PC-3 (cell line): ENCODE results near the gene KRT8. TPM values are rescaled to one million over a fixed set of nuclear protein-coding genes. Genes with fewer than 3 reads are reported as not detected.
A peak's percentile ranks its signal among the peaks of the same experiment; 100 is the strongest.

Experiments
- ATAC-seq: fragments of 200-7000 bp; cut with Tn5 transposase; 2 replicates; pipeline ENCODE4 v1.9.1; 2020; ENCODE audit warnings: mild to moderate bottlenecking, moderate library complexity
- BruUV-seq: library from RNA; stranded (reverse); fragments of 400-500 nt; replicated peaks from 2 replicates; lab custom pipeline; 2021; lab: Mats Ljungman, UMichigan
- CTCF ChIA-PET: fragments of 300-600 bp; sonication (Branson Sonifier 250); formaldehyde crosslinking; loops from one replicate; lab custom pipeline; 2022; ENCODE audit warnings: antibody characterized with exemption; lab: Charles Lee
- POLR2A ChIA-PET: fragments of 300-600 bp; sonication (Branson Sonifier 250); formaldehyde crosslinking; loops from one replicate; lab custom pipeline; 2022; ENCODE audit warnings: antibody characterized with exemption; ENCODE audit not compliant: unreplicated experiment; lab: Charles Lee
- DNase-seq: peaks from one replicate; pipeline ENCODE4 v3.0.0-alpha.2; 2015
- H2AFZ ChIP-seq: fragments of 300-600 bp; sonication (generic); 2 replicates; pipeline ENCODE4 v1.6.0; 2016; ENCODE audit warnings: antibody characterized with exemption, low read length
- H3F3A ChIP-seq: fragments of 300-600 bp; sonication (generic); one replicate; pipeline ENCODE4 v1.6.0; 2017; ENCODE audit warnings: antibody characterized with exemption, low read length, control low read depth, mild to moderate bottlenecking; ENCODE audit not compliant: unreplicated experiment
- H3K27ac ChIP-seq: fragments of 300-600 bp; sonication (generic); 2 replicates; pipeline ENCODE4 v1.5.1; 2016; ENCODE audit warnings: mild to moderate bottlenecking, low read length
- H3K27me3 ChIP-seq: fragments of 300-600 bp; sonication (generic); 2 replicates; pipeline ENCODE4 v1.6.1; 2016; ENCODE audit warnings: low read length, mixed read lengths
- H3K36me3 ChIP-seq: fragments of 300-600 bp; sonication (generic); 2 replicates; pipeline ENCODE4 v1.6.1; 2016; ENCODE audit warnings: low read depth, mixed run types, low read length, mixed read lengths
- H3K4me1 ChIP-seq: fragments of 300-600 bp; sonication (generic); 2 replicates; pipeline ENCODE4 v1.5.1; 2016; ENCODE audit warnings: low read length; ENCODE audit not compliant: insufficient read depth
- H3K4me2 ChIP-seq: fragments of 300-600 bp; sonication (generic); 2 replicates; pipeline ENCODE4 v1.6.0; 2016; ENCODE audit warnings: low read length
- H3K4me3 ChIP-seq: fragments of 300-600 bp; sonication (generic); 2 replicates; pipeline ENCODE4 v1.5.1; 2016; ENCODE audit warnings: mild to moderate bottlenecking, low read length, mixed read lengths
- H3K79me2 ChIP-seq: fragments of 300-600 bp; sonication (generic); 2 replicates; pipeline ENCODE4 v1.6.1; 2017; ENCODE audit warnings: low read length, mixed read lengths
- H3K9ac ChIP-seq: fragments of 300-600 bp; sonication (generic); 2 replicates; pipeline ENCODE4 v1.6.0; 2016; ENCODE audit warnings: mild to moderate bottlenecking, low read length
- H3K9me2 ChIP-seq: fragments of 300-600 bp; sonication (generic); replicated peaks from 2 replicates; pipeline ENCODE4 v1.6.1; 2016; ENCODE audit warnings: mixed run types, low read length, mixed read lengths
- H3K9me3 ChIP-seq: fragments of 300-600 bp; sonication (generic); 2 replicates; pipeline ENCODE4 v1.6.1; 2016; ENCODE audit warnings: low read length, mixed read lengths
- H4K20me1 ChIP-seq: fragments of 300-600 bp; sonication (generic); 2 replicates; pipeline ENCODE4 v1.6.1; 2016; ENCODE audit warnings: low read length, mixed read lengths
- CTCF ChIP-seq: fragments of 300-600 bp; sonication (generic); conservative IDR thresholded peaks from 2 replicates; pipeline ENCODE4 v1.5.1; 2017; ENCODE audit warnings: antibody characterized with exemption, low read depth, mild to moderate bottlenecking, low read length
- EZH2 ChIP-seq: fragments of 300-600 bp; sonication (generic); IDR thresholded peaks from one replicate; pipeline ENCODE4 v1.6.1; 2017; ENCODE audit warnings: antibody characterized with exemption, mild to moderate bottlenecking, low read length; ENCODE audit not compliant: unreplicated experiment
- EZH2phosphoT487 ChIP-seq: fragments of 300-600 bp; sonication (generic); IDR thresholded peaks from 2 replicates; pipeline ENCODE4 v1.6.1; 2018; ENCODE audit warnings: mild to moderate bottlenecking, antibody characterized with exemption, low read length, borderline replicate concordance
- intact Hi-C: fragments of 100-400 bp; cut with micrococcal nuclease; formaldehyde crosslinking; loops from 2 replicates; pipeline ENCODE4 v1.9.0; 2023
- total RNA-seq: library from RNA; depleted of rRNA; stranded (reverse); fragments of >200 nt; gene quantifications from 2 replicates; pipeline ENCODE4 v1.2.3, GENCODE V29; 2014

KRT8 gene
- total RNA-seq, 1 experiment from 2014 or later: 719 TPM

- DNase-seq: peak; percentile 95
- Histone ChIP-seq H3F3A (no peaks in the 10 kb centered on the region), H3K9ac (peak overlapping the region; percentile 96), H3K36me3 (no peaks in the 10 kb centered on the region), H3K79me2 (no peaks in the 10 kb centered on the region), H3K9me3 (no peaks in the 10 kb centered on the region), H3K9me2 (no peaks in the 10 kb centered on the region), H3K4me2 (peak overlapping the region; percentile 81), H3K4me1 (peaks cover 66% of the 10 kb centered on the region), H3K27me3 (no peaks in the 10 kb centered on the region), H3K4me3 (peak overlapping the region; percentile 45), H4K20me1 (no peaks in the 10 kb centered on the region), H2AFZ (peak overlapping the region; percentile 39; the same call in 1 of the 2 replicates), H3K27ac (peak overlapping the region; percentile 97)
- ChIA-PET POLR2A (interaction anchor here (0.6 to 1.9 kb wide), 6 partner anchors 75 to 727 kb away, joined by 3 to 14 read pairs (median 3); partner anchors contain the start of genes KRT18 and SPRYD3), CTCF (interaction anchor here (0.7 to 1.0 kb wide), 7 partner anchors 8 to 731 kb away, joined by 3 to 7 read pairs (median 3); no protein-coding TSS in a partner anchor)
- intact Hi-C loops: loop anchor here (5.0 kb wide), 3 partner anchors 432 to 727 kb away; no protein-coding TSS in a partner anchor
- TF ChIP-seq EZH2phosphoT487 (no peak), EZH2 (no peak), CTCF (no peak)
- TSS peak; percentile 86 for BruUV-seq
- peak; percentile 61 for ATAC-seq
Observed at GRCh38 chr12:52873832-52874572, 30.9 kb downstream of the KRT8 start.

GRCh38 chr12:52873513-52873831, 31.4 kb downstream of the KRT8 start:
- peaks cover 65% of the 10 kb centered on the region for H3K4me1 ChIP-seq
- H3K9me3 ChIP-seq: no peaks in the 10 kb centered on the region
- peak overlapping the region; percentile 72 for H3K4me2 ChIP-seq
- H3K36me3 ChIP-seq: no peaks in the 10 kb centered on the region
- no peaks in the 10 kb centered on the region for H3K27me3 ChIP-seq
- CTCF ChIA-PET: interaction anchor here (0.7 to 1.0 kb wide), 3 partner anchors 12 to 730 kb away, joined by 3 read pairs; no protein-coding TSS in a partner anchor
- H3K79me2 ChIP-seq: no peaks in the 10 kb centered on the region
- H2AFZ ChIP-seq: no peak overlapping the region
- intact Hi-C loops: loop anchor here (5.0 kb wide), 3 partner anchors 431 to 726 kb away; no protein-coding TSS in a partner anchor
- H3F3A ChIP-seq: no peaks in the 10 kb centered on the region
- ATAC-seq (no peak), DNase-seq (no peak)
- H4K20me1 ChIP-seq: no peaks in the 10 kb centered on the region
- H3K27ac ChIP-seq: peak overlapping the region; percentile 97
- POLR2A ChIA-PET: interaction anchor here (0.6 to 1.9 kb wide), 2 partner anchors 437 to 726 kb away, joined by 3 to 14 read pairs; no protein-coding TSS in a partner anchor
- no peak for TF ChIP-seq EZH2
- TF ChIP-seq CTCF: no peak
- TF ChIP-seq EZH2phosphoT487: no peak
- no TSS peak for BruUV-seq
- H3K9me2 ChIP-seq: no peaks in the 10 kb centered on the region
- H3K4me3 ChIP-seq: peak overlapping the region; percentile 45
- peak overlapping the region; percentile 89 for H3K9ac ChIP-seq
